ENCODE results near the gene CXCL13. TPM values are rescaled to one million over a fixed set of nuclear protein-coding genes. Genes with fewer than 3 reads are reported as not detected.

The CXCL13 gene
- total RNA-seq, 2 experiments from 2014 or later, result not detected

DNA sequence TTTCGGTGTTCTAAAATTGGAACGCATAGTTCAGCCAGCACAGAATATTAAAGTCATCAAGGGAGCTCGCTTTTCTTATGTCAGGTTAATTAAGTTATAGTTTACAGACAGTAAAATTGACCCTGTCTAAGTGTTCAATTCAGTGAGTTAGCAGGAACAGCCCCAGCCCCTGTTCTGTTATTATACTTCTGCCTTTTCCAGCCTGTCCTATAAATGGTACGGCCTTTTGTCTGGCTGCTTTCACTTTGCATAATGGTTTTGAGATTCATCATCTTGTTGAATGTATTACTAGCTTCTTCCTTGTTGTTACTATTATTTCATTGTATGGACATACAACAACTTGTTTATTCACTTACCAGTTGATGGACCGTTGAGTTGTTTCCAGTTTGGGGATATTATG lies 9.5 kb downstream of the CXCL13 start:
- peaks cover 9% of the 10 kb centered on the region for H3K4me1 Mint-ChIP-seq (ENCODE audit: low read depth)
- no peaks in the 10 kb centered on the region for H3K9me3 Mint-ChIP-seq (ENCODE audit: insufficient read depth)
- ChIA-PET POLR2A (no interaction called here), CTCF (interaction anchor here (0.8 to 5.9 kb wide), 5 partner anchors 9 to 247 kb away, joined by 3 to 49 read pairs (median 3); partner anchors contain the start of genes CXCL13 and MRPL1)
- H3K27me3 Mint-ChIP-seq (ENCODE audit: low read depth), result peaks cover 23% of the 10 kb centered on the region
- H3K27ac Mint-ChIP-seq, result no peak overlapping the region
- H3K4me3 Mint-ChIP-seq, result no peak overlapping the region
- H3K36me3 Mint-ChIP-seq (ENCODE audit: low read depth), result no peaks in the 10 kb centered on the region
- ATAC-seq (no peak), DNase-seq (no peak)

DNA sequence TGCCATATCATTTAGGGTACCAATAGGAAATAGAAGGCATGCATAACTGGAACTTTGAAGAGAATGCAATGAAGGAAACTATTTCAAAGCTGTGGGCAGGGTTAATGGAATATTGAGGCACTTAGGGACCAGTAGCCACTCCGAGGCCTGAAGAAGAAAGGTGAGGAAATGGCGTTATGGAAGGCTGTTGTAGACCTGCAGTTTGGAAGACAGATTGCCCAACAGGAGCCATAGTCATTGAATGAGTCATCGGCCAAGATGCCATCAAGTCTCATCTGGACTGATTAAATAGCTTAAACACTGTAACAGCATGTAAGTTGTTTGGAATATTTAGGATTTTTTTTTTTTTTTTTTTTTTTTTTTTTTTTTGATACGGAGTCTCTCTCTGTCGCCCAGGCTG lies 11.6 kb downstream of the CXCL13 start:
- CTCF ChIA-PET, result interaction anchor here (0.8 to 5.9 kb wide), 6 partner anchors 12 to 231 kb away, joined by 3 to 49 read pairs (median 20); no protein-coding TSS in a partner anchor
- H3K4me3 Mint-ChIP-seq, result no peak overlapping the region
- peaks cover 9% of the 10 kb centered on the region for H3K4me1 Mint-ChIP-seq (ENCODE audit: low read depth)
- POLR2A ChIA-PET, result no interaction called here
- DNase-seq, result no peak
- ATAC-seq, result no peak
- no peaks in the 10 kb centered on the region for H3K9me3 Mint-ChIP-seq (ENCODE audit: insufficient read depth)
- no peaks in the 10 kb centered on the region for H3K36me3 Mint-ChIP-seq (ENCODE audit: low read depth)
- no peak overlapping the region for H3K27ac Mint-ChIP-seq
- peaks cover 20% of the 10 kb centered on the region for H3K27me3 Mint-ChIP-seq (ENCODE audit: low read depth)

DNA sequence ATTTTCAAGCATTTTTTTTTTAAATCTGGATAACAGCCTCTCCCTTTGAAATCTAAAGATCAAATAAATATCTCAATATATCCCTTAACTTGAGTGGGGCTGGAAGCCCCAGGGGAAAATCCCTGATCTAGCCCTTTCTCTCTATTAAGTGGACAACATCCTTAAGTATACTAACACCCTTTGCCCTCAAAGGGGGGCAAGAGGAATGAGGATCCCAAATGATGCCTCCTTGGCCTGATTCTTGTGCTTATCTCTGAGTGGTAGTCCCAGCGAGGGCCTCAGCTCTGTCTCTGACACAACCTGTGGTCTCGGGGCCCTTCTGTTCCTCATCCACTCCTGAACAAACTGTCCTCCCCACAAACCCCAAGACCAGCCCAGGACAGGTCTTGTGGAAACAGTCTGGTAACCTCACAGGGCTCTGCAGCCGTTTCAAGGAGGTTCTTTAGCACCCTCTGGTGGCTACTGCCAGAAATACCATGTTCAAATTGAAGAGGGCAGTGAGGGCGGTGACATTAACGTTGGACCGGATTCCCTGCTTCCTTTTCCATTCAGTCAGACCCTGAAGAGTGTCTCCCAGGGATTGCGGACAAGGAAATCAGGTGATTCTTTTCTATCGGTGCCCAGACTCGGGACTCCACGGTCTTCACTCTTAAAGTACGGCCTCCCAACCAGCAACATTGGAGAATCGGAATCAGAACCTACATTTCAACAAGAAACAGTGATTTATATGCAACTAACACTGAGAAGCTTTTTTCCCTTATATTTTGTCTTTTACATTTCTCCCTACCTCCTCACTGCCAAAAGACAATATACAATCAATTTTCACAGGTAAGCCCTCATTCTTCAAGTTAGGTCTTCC lies 13.0 kb downstream of the CXCL13 start:
- Mint-ChIP-seq H3K27ac (no peak overlapping the region), H3K4me1 (ENCODE audit: low read depth) (peaks cover 9% of the 10 kb centered on the region), H3K4me3 (no peak overlapping the region), H3K36me3 (ENCODE audit: low read depth) (no peaks in the 10 kb centered on the region), H3K9me3 (ENCODE audit: insufficient read depth) (no peaks in the 10 kb centered on the region), H3K27me3 (ENCODE audit: low read depth) (peaks cover 17% of the 10 kb centered on the region)
- ChIA-PET POLR2A (interaction anchor here (1.1 kb wide), 1 partner anchor 244 kb away, joined by 3 read pairs; no protein-coding TSS in a partner anchor), CTCF (interaction anchor here (0.6 to 5.9 kb wide), 20 partner anchors 8 to 239 kb away, joined by 3 to 49 read pairs (median 5); no protein-coding TSS in a partner anchor)
- DNase-seq, result peak; percentile 79
- ATAC-seq, result peak; percentile 93

DNA sequence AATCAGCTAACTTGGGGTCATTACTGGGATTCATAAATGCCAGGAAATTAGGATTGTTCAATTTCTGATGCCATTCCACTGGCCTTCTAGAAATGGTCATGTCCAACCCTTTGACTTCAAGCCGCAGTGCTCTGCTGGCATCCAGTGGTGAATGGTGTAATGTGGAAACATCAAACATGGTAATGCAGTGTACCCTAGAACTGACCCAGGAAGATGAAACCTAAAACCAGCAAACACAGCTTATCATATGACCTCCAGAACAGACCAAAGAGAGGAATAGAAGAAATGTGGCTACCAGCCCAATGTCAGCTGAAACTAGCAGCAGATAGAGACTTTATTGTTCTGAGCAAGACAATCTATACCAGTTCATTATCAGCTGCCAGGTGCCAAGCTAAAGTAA lies 13.8 kb downstream of the CXCL13 start:
- Mint-ChIP-seq H3K4me3 (no peak overlapping the region), H3K9me3 (ENCODE audit: insufficient read depth) (no peaks in the 10 kb centered on the region), H3K27ac (no peak overlapping the region), H3K36me3 (ENCODE audit: low read depth) (no peaks in the 10 kb centered on the region), H3K4me1 (ENCODE audit: low read depth) (peaks cover 9% of the 10 kb centered on the region), H3K27me3 (ENCODE audit: low read depth) (peaks cover 17% of the 10 kb centered on the region)
- ATAC-seq (no peak), DNase-seq (no peak)
- CTCF ChIA-PET, result interaction anchor here (0.7 to 5.9 kb wide), 20 partner anchors 9 to 253 kb away, joined by 3 to 49 read pairs (median 5); no protein-coding TSS in a partner anchor
- POLR2A ChIA-PET, result interaction anchor here (1.1 kb wide), 1 partner anchor 243 kb away, joined by 3 read pairs; no protein-coding TSS in a partner anchor

DNA sequence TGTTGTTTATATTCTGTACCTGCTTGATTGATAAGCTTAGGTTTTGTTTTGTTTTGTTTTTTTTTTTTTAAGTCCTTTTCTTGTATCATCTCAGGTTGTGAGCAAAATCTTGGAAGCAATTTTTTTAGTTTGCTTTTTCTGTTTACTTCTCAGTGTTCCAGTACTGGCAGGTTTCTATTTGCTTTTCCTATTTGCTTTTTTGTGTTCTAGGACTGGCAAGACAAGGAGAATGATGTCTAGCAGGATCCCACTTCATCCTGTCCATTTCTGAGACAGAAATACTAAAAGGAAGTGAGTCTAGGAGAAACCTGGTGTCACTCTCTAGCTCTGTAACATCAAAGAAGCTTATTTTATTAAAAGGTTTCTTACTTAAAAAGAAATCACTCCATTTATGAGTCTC lies 15.6 kb downstream of the CXCL13 start:
- ATAC-seq (no peak), DNase-seq (no peak)
- peaks cover 15% of the 10 kb centered on the region for H3K27me3 Mint-ChIP-seq (ENCODE audit: low read depth)
- no peak overlapping the region for H3K4me3 Mint-ChIP-seq
- CTCF ChIA-PET, result interaction anchor here (1.2 to 1.5 kb wide), 3 partner anchors 11 to 255 kb away, joined by 3 to 4 read pairs (median 4); no protein-coding TSS in a partner anchor
- H3K9me3 Mint-ChIP-seq (ENCODE audit: insufficient read depth), result no peaks in the 10 kb centered on the region
- POLR2A ChIA-PET, result no interaction called here
- no peaks in the 10 kb centered on the region for H3K36me3 Mint-ChIP-seq (ENCODE audit: low read depth)
- peaks cover 9% of the 10 kb centered on the region for H3K4me1 Mint-ChIP-seq (ENCODE audit: low read depth)
- no peak overlapping the region for H3K27ac Mint-ChIP-seq

DNA sequence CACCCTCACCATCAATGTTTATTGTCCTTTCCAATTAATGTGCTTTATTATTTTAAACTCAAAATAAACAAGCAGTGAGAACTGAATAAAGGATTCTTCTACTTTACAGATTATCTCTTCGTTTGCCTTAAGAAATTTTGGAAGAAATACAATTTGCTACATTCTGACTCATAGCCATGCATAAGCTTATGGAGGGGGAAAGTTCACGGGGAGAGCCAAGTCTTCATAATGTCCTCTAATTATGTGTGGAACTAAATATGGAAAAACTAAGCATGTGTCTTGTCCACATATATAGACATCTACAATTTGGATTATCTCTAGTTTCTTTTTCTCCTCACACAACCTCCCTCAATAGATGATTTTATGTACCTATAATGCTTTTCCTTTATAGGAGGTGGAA lies 17.5 kb downstream of the CXCL13 start:
- no peak for DNase-seq
- Mint-ChIP-seq H3K36me3 (ENCODE audit: low read depth) (no peaks in the 10 kb centered on the region), H3K9me3 (ENCODE audit: insufficient read depth) (no peaks in the 10 kb centered on the region), H3K4me1 (ENCODE audit: low read depth) (peaks cover 9% of the 10 kb centered on the region), H3K4me3 (no peak overlapping the region), H3K27me3 (ENCODE audit: low read depth) (peaks cover 14% of the 10 kb centered on the region), H3K27ac (no peak overlapping the region)
- ChIA-PET CTCF (no interaction called here), POLR2A (no interaction called here)
- no peak for ATAC-seq

DNA sequence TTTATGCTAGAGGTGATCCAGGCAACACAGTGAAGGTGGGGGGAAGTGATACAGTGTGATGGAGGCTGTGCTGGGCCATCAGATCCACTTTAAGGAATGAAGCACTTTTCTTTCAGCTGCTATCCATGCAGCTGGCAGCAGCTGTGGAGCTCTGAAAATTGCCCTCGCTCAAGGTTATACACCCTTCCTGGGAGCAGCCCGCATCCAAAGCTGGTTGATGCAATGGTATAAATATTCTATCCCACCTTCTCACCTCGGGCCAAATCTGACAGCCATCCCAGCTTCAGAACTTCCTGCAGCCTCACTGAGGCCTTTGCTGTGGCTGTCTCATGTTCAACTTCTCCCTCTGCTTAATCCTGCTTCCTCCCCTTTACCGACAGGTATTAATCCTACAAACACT lies 18.6 kb downstream of the CXCL13 start:
- peaks cover 3% of the 10 kb centered on the region for H3K4me1 Mint-ChIP-seq (ENCODE audit: low read depth)
- CTCF ChIA-PET, result interaction anchor here (1.1 kb wide), 1 partner anchor 124 kb away, joined by 3 read pairs; no protein-coding TSS in a partner anchor
- H3K36me3 Mint-ChIP-seq (ENCODE audit: low read depth), result no peaks in the 10 kb centered on the region
- no peaks in the 10 kb centered on the region for H3K9me3 Mint-ChIP-seq (ENCODE audit: insufficient read depth)
- H3K27me3 Mint-ChIP-seq (ENCODE audit: low read depth), result peaks cover 13% of the 10 kb centered on the region
- ATAC-seq (no peak), DNase-seq (no peak)
- POLR2A ChIA-PET, result no interaction called here
- no peak overlapping the region for H3K27ac Mint-ChIP-seq
- H3K4me3 Mint-ChIP-seq, result no peak overlapping the region

DNA sequence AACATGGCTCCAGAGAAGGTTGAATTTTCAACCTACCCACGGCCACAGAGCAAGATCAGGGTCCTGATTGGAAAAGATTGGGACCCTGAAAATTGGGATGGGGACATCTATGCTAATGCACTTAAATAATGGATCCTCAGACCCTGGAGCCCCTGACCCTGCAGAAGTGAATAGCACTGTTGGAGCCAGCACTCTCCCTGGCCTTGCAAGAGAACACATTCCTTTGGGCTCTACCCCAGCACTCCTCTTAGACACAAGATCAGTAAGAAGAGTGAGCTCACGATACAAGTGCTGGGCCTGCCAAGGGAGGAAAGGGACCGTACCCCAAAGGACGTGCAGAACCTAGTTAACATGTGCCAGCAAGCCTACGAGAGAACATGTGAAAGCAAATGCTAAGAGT lies 19.9 kb downstream of the CXCL13 start:
- Mint-ChIP-seq H3K36me3 (ENCODE audit: low read depth) (no peaks in the 10 kb centered on the region), H3K27me3 (ENCODE audit: low read depth) (peaks cover 5% of the 10 kb centered on the region), H3K4me1 (ENCODE audit: low read depth) (peaks cover 8% of the 10 kb centered on the region), H3K27ac (no peak overlapping the region), H3K4me3 (no peak overlapping the region), H3K9me3 (ENCODE audit: insufficient read depth) (no peaks in the 10 kb centered on the region)
- POLR2A ChIA-PET, result no interaction called here
- CTCF ChIA-PET, result no interaction called here
- DNase-seq, result no peak
- ATAC-seq, result no peak

DNA sequence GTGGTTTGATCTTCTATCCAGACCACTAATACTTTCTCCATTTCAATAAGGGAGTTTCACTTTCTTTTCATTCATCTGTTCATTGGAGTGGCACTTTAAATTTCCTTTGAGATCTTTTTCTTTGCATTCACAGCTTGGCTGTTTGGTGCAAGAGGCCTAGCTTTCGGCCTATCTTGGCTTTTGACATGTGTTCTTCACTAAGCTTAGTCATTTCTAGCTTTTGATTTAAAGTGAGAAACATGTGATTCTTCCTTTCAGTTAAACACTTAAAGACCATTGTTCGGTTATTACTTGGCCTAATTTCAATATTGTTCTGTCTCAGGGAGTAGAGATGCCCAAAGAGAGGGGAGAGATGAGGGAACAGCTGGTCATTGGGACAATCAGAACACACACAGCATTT lies 24.3 kb downstream of the CXCL13 start:
- Mint-ChIP-seq H3K36me3 (ENCODE audit: low read depth) (no peaks in the 10 kb centered on the region), H3K27ac (no peak overlapping the region), H3K9me3 (ENCODE audit: insufficient read depth) (no peaks in the 10 kb centered on the region), H3K4me1 (ENCODE audit: low read depth) (peaks cover 8% of the 10 kb centered on the region), H3K27me3 (ENCODE audit: low read depth) (no peaks in the 10 kb centered on the region), H3K4me3 (no peak overlapping the region)
- ATAC-seq (no peak), DNase-seq (no peak)
- POLR2A ChIA-PET, result interaction anchor here (0.6 kb wide), 1 partner anchor 824 kb away, joined by 3 read pairs; no protein-coding TSS in a partner anchor
- CTCF ChIA-PET, result interaction anchor here (0.9 to 6.8 kb wide), 4 partner anchors 12 to 320 kb away, joined by 3 to 49 read pairs (median 5); no protein-coding TSS in a partner anchor

DNA sequence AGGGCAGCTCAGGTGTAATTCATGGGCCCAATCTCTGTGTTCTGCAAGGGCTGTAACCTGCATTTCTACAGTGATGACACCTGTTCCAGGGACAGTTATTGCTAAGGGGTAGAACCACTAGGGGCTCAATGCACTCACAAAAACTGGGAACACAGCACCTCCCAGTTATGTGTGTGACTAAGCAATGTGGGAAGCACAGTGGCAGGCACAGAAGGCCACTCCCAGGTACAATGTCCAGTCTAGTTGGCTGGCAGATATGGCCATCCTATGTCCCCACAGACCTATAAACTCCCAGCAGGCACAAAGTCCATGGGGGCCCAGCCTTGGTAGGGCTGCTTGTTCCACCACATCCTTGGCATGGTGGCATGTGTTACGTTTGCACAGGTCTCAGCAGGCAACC lies 25.7 kb downstream of the CXCL13 start:
- Mint-ChIP-seq H3K4me1 (ENCODE audit: low read depth) (peaks cover 8% of the 10 kb centered on the region), H3K9me3 (ENCODE audit: insufficient read depth) (no peaks in the 10 kb centered on the region), H3K27ac (no peak overlapping the region), H3K4me3 (no peak overlapping the region), H3K36me3 (ENCODE audit: low read depth) (no peaks in the 10 kb centered on the region), H3K27me3 (ENCODE audit: low read depth) (no peaks in the 10 kb centered on the region)
- CTCF ChIA-PET, result interaction anchor here (6.8 kb wide), 1 partner anchor 14 kb away, joined by 49 read pairs; no protein-coding TSS in a partner anchor
- POLR2A ChIA-PET, result no interaction called here
- ATAC-seq (no peak), DNase-seq (no peak)

DNA sequence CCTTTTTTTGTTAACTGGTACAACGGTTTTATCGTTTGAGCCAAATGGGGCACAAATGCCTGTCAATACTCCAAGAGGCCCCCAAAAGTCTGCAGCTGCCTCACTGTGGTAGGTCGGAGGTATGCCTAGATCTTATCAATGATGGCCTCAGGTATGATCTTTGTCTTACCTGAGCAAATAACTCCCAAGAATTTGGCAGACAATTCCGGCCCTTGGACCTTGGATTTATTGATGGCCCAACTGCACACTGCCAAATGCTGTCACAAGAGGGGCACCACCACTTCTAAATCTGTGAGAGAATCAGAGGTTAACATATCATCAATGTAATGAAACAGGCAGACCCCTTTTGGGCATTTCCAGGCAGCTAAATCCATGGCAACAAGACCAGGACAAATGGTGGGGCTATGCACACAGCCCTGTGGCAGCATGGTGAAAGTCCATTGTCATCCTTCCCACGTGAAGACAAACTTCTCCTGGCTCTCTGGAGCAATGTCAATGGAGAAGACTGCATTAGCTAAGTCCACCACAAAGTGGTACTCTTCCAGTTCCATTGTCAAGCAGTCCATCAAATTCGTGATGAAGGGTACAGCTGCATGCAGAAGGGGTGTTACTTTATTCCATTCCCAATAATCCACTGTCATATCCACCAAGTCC lies 28.6 kb downstream of the CXCL13 start:
- H3K27ac Mint-ChIP-seq, result no peak overlapping the region

DNA sequence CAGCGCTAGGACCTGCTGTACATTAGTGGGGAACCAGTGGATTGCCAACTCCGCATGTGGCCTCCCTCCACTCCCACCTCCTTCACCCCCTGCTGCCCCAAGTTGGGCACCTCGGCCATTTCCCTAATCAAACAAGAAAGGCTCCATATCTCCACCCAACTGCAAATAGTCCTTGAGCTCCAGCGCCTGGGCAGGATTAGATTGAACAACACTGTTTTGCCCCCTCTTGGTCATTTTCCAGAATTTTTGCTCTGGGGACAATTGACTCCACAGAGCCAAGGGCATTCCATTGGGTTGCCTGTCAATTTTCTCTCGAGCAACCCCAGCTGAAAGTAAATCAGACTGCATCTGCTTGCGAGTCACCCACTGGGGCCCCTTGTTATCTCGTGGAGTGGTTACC lies 29.6 kb downstream of the CXCL13 start:
- ChIA-PET CTCF (no interaction called here), POLR2A (no interaction called here)

More for the DNA sequence above, 28.6 kb downstream of the CXCL13 start:
- ATAC-seq (no peak), DNase-seq (no peak)
- Mint-ChIP-seq H3K4me1 (ENCODE audit: low read depth) (peaks cover 11% of the 10 kb centered on the region), H3K4me3 (no peak overlapping the region), H3K27me3 (ENCODE audit: low read depth) (peaks cover 4% of the 10 kb centered on the region), H3K9me3 (ENCODE audit: insufficient read depth) (peaks cover 16% of the 10 kb centered on the region), H3K36me3 (ENCODE audit: low read depth) (peaks cover 2% of the 10 kb centered on the region)
- CTCF ChIA-PET, result no interaction called here
- POLR2A ChIA-PET, result no interaction called here

More for the DNA sequence above, 29.6 kb downstream of the CXCL13 start:
- peaks cover 4% of the 10 kb centered on the region for H3K27me3 Mint-ChIP-seq (ENCODE audit: low read depth)
- no peak for ATAC-seq
- H3K4me3 Mint-ChIP-seq, result no peak overlapping the region
- peaks cover 3% of the 10 kb centered on the region for H3K4me1 Mint-ChIP-seq (ENCODE audit: low read depth)
- no peak for DNase-seq
- peaks cover 16% of the 10 kb centered on the region for H3K9me3 Mint-ChIP-seq (ENCODE audit: insufficient read depth)
- H3K36me3 Mint-ChIP-seq (ENCODE audit: low read depth), result peaks cover 2% of the 10 kb centered on the region
- H3K27ac Mint-ChIP-seq, result no peak overlapping the region

Data from activated CD8-positive, alpha-beta T cell treated with anti-CD3 and anti-CD28 coated beads, Interleukin-2, amount 10 ng/mL, durations not matched to agents 7 days and 5 days (primary cell).